Right forelimb (tissue), 1 donor: ENCODE data around the gene TMPRSS9.
A peak's percentile ranks its signal among the peaks of the same experiment; 100 is the strongest.
"Not testable (repeated sequence)": the region's sequence is repeated elsewhere in the genome, so short reads cannot be mapped to it uniquely, and the experiment has no call there.

ENCODE experiments used
- DNase-seq: peaks from one replicate; pipeline ENCODE4 v3.0.0-alpha.2; 2018

TMPRSS9 gene

GRCh38 chr19:2443116-2443784 lies 83.2 kb downstream of the TMPRSS9 start:
- no peak for DNase-seq

GRCh38 chr19:2443785-2444182 lies 83.7 kb downstream of the TMPRSS9 start:
- no peak for DNase-seq

- DNase-seq: no peak
Measured at GRCh38 chr19:2444251-2445002, 84.4 kb downstream of the TMPRSS9 start.

GRCh38 chr19:2446381-2446780 lies 86.3 kb downstream of the TMPRSS9 start:
- DNase-seq: peak; percentile 74

GRCh38 chr19:2449019-2449418 lies 89.0 kb downstream of the TMPRSS9 start:
- no peak for DNase-seq

- no peak for DNase-seq
Measured at GRCh38 chr19:2451138-2451537, 91.1 kb downstream of the TMPRSS9 start.

- DNase-seq: no peak
Measured at GRCh38 chr19:2451741-2452140, 91.7 kb downstream of the TMPRSS9 start.

- DNase-seq: no peak
Measured at GRCh38 chr19:2453431-2454025, 93.5 kb downstream of the TMPRSS9 start.

- no peak for DNase-seq
Measured at GRCh38 chr19:2454199-2454961, 94.3 kb downstream of the TMPRSS9 start.

- no peak for DNase-seq
Measured at GRCh38 chr19:2454962-2455850, 95.1 kb downstream of the TMPRSS9 start.

- no peak for DNase-seq
Measured at GRCh38 chr19:2455851-2456570, 95.9 kb downstream of the TMPRSS9 start.

GRCh38 chr19:2457394-2458037 lies 97.5 kb downstream of the TMPRSS9 start:
- no peak for DNase-seq

- no peak for DNase-seq
Measured at GRCh38 chr19:2458054-2458453, 98.0 kb downstream of the TMPRSS9 start.

- DNase-seq: not testable (repeated sequence)
Measured at GRCh38 chr19:2458776-2459175, 98.7 kb downstream of the TMPRSS9 start.

- no peak for DNase-seq
Measured at GRCh38 chr19:2460245-2460644, 100.2 kb downstream of the TMPRSS9 start.

- peak; percentile 85 for DNase-seq
Measured at GRCh38 chr19:2461751-2462634, 101.9 kb downstream of the TMPRSS9 start.

- DNase-seq: peak; percentile 93
Measured at GRCh38 chr19:2462635-2463421, 102.8 kb downstream of the TMPRSS9 start.

GRCh38 chr19:2463694-2464093 lies 103.6 kb downstream of the TMPRSS9 start:
- not testable (repeated sequence) for DNase-seq

GRCh38 chr19:2464389-2464788 lies 104.3 kb downstream of the TMPRSS9 start:
- no peak for DNase-seq
